Vagina (tissue), 2 donors: ENCODE data around the gene P2RY2. TPM values are rescaled to one million over a fixed set of nuclear protein-coding genes. Genes with fewer than 3 reads are reported as not detected.
A peak's percentile ranks its signal among the peaks of the same experiment; 100 is the strongest.

Experiments used
- DNase-seq, 2 donors: peaks; one replicate each; pipeline ENCODE4 v3.0.0-alpha.2; 2017; ENCODE audit errors: extremely low spot score in 2 of 2
- H3K27ac ChIP-seq: fragments of 200-600 bp; sonication (generic); one replicate; pipeline ENCODE4 v1.5.1; 2019
- H3K27me3 ChIP-seq: fragments of 200-600 bp; sonication (generic); one replicate; pipeline ENCODE4 v1.5.1; 2019
- H3K36me3 ChIP-seq, 2 donors: fragments of 200-600 bp; sonication (generic); one replicate each; pipeline ENCODE4 v1.5.1; 2017 to 2019
- H3K4me1 ChIP-seq: fragments of 200-600 bp; sonication (generic); one replicate; pipeline ENCODE4 v1.5.1; 2019
- H3K4me3 ChIP-seq, 2 donors: fragments of 200-600 bp; sonication (generic); 1 replicate in 1 of 2; 2 replicates in 1 of 2; pipeline ENCODE4 v1.5.1; 2016 to 2019
- H3K9me3 ChIP-seq: fragments of 200-600 bp; sonication (generic); one replicate; pipeline ENCODE4 v1.5.1; 2019
- POLR2A ChIP-seq, 2 donors: fragments of 450-650 bp; IDR thresholded peaks; one replicate each; pipeline ENCODE4 v1.6.1; 2017; ENCODE audit warnings: antibody characterized with exemption in 2 of 2, mild to moderate bottlenecking in 2 of 2, moderate library complexity in 2 of 2
- POLR2AphosphoS5 ChIP-seq, 2 donors: sonication (generic); formaldehyde crosslinking; IDR thresholded peaks; one replicate each; pipeline ENCODE4 v1.9.0; 2017; ENCODE audit warnings: antibody characterized with exemption in 2 of 2, mild to moderate bottlenecking in 2 of 2, low read depth in 1 of 2; ENCODE audit not compliant: insufficient read depth in 1 of 2
- intact Hi-C: fragments of 100-400 bp; cut with DNase I; formaldehyde crosslinking; loops from one replicate; pipeline ENCODE4 v1.15.1; 2023
- total RNA-seq: library from RNA; depleted of rRNA; stranded (reverse); fragments of >200 nt; gene quantifications from one replicate; pipeline ENCODE4 v1.2.3, GENCODE V29; 2016
- TF ChIP-seq, protein P1 (sequence below), 3 experiments: fragments of 450-650 bp in 2 of 3; fragments of 200-600 bp in 1 of 3; sonication (generic) in 1 of 3; IDR thresholded peaks; one replicate each; pipeline ENCODE4 v1.5.1; 2017 to 2019; ENCODE audit warnings: antibody characterized with exemption in 3 of 3, mild to moderate bottlenecking in 2 of 3, moderate library complexity in 2 of 3

The P2RY2 gene
- total RNA-seq, 1 donor from 2014 or later, result 27.3 TPM

GRCh38 chr11:73213196-73214143 is 4.6 kb upstream of the P2RY2 start:
- no peak overlapping the region for H3K27ac ChIP-seq
- H3K4me1 ChIP-seq, result peaks cover 15% of the 10 kb centered on the region
- no peaks in the 10 kb centered on the region for H3K36me3 ChIP-seq
- no peaks in the 10 kb centered on the region for H3K27me3 ChIP-seq
- no peaks in the 10 kb centered on the region for H3K9me3 ChIP-seq
- TF ChIP-seq POLR2A (IDR thresholded peaks at IDR 0.05), result no peak
- TF ChIP-seq, protein P1, sequence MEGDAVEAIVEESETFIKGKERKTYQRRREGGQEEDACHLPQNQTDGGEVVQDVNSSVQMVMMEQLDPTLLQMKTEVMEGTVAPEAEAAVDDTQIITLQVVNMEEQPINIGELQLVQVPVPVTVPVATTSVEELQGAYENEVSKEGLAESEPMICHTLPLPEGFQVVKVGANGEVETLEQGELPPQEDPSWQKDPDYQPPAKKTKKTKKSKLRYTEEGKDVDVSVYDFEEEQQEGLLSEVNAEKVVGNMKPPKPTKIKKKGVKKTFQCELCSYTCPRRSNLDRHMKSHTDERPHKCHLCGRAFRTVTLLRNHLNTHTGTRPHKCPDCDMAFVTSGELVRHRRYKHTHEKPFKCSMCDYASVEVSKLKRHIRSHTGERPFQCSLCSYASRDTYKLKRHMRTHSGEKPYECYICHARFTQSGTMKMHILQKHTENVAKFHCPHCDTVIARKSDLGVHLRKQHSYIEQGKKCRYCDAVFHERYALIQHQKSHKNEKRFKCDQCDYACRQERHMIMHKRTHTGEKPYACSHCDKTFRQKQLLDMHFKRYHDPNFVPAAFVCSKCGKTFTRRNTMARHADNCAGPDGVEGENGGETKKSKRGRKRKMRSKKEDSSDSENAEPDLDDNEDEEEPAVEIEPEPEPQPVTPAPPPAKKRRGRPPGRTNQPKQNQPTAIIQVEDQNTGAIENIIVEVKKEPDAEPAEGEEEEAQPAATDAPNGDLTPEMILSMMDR (IDR thresholded peaks at IDR 0.05), result no peak
- TF ChIP-seq POLR2AphosphoS5 (IDR thresholded peaks at IDR 0.05; ENCODE audit: insufficient read depth in 1 of 2, low read depth in 1 of 2), result no peak
- H3K4me3 ChIP-seq, result no peak overlapping the region
- DNase-seq, result no peak
- intact Hi-C loops, result no loop called here

DNA sequence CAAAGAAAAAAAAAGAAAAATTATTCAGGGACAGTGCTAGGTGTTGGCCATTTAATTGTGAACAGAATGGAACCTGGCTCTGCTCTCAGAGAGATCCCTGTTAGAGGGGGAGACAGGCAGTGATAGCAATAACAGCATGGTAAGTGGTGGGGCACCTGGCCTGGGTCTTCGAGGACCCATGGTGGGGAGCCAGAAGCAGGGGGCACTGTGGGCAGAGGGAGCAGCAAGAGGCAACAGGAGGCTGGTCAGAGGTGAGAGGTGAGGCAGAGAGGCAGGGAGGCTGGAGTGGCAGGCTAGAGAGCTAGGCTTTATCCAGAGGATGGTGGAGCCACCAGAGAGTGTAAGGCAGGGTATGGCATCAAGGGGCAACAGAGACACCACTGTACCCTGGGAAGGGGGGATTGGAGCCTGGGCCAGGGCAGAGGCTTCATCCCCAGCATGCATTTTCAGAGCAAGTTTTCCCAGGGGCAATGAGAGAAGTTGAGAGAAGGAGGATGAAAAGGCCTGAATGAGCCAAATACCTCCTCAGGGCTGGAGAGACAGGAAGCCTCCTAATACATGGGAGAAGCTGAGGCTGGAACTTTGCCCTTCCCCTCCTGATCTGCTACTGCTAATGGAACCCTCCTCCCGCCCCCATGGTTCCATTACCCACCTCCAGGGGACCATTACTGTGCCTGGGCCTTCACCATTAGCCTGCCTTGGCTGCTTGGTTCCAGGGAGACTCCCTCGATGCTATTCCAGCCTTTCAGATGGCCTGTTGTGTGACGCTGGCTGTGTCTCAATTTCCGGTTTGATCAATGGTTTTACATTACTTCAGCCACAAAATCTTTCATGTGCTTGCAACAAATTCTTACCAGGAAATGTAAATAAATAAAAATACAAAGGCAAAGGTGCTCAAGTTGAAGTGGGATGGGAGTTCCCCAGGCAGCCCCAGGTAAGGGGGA is 2.6 kb upstream of the P2RY2 start:
- intact Hi-C loops, result no loop called here
- Histone ChIP-seq H3K9me3 (no peaks in the 10 kb centered on the region), H3K27ac (no peak overlapping the region), H3K36me3 (no peaks in the 10 kb centered on the region), H3K4me1 (peaks cover 29% of the 10 kb centered on the region), H3K4me3 (no peak overlapping the region), H3K27me3 (no peaks in the 10 kb centered on the region)
- DNase-seq, result no peak
- TF ChIP-seq POLR2AphosphoS5 (IDR thresholded peaks at IDR 0.05; ENCODE audit: insufficient read depth in 1 of 2, low read depth in 1 of 2), result no peak
- TF ChIP-seq, protein P1 (IDR thresholded peaks at IDR 0.05), result no peak
- TF ChIP-seq POLR2A (IDR thresholded peaks at IDR 0.05), result no peak

- Histone ChIP-seq H3K4me1 (peaks cover 39% of the 10 kb centered on the region), H3K4me3 (no peak overlapping the region), H3K36me3 (no peaks in the 10 kb centered on the region), H3K27ac (no peak overlapping the region), H3K9me3 (no peaks in the 10 kb centered on the region), H3K27me3 (no peaks in the 10 kb centered on the region)
- TF ChIP-seq, protein P1 (IDR thresholded peaks at IDR 0.05), result no peak
- TF ChIP-seq POLR2AphosphoS5 (IDR thresholded peaks at IDR 0.05; ENCODE audit: insufficient read depth in 1 of 2, low read depth in 1 of 2) (no peak), POLR2A (IDR thresholded peaks at IDR 0.05) (no peak)
- no peak for DNase-seq
- intact Hi-C loops, result no loop called here
Observed at GRCh38 chr11:73216465-73216864, 1.6 kb upstream of the P2RY2 start.

- intact Hi-C loops, result no loop called here
- Histone ChIP-seq H3K27me3 (no peaks in the 10 kb centered on the region), H3K27ac (peak overlapping the region; percentile 42), H3K36me3 (no peaks in the 10 kb centered on the region), H3K4me3 (peak overlapping the region; percentile 47 to 54), H3K9me3 (no peaks in the 10 kb centered on the region), H3K4me1 (peaks cover 39% of the 10 kb centered on the region)
- no peak for DNase-seq
- no peak for TF ChIP-seq POLR2AphosphoS5 (IDR thresholded peaks at IDR 0.05; ENCODE audit: insufficient read depth in 1 of 2, low read depth in 1 of 2)
- no peak for TF ChIP-seq POLR2A (IDR thresholded peaks at IDR 0.05)
- TF ChIP-seq, protein P1 (IDR thresholded peaks at IDR 0.05), result no peak
Observed at GRCh38 chr11:73217131-73217809, 811 bp upstream of the P2RY2 start.
